T-helper 1 cell (primary cell): ENCODE results near the gene NBPF1.
"Not testable (repeated sequence)": the region's sequence is repeated elsewhere in the genome, so short reads cannot be mapped to it uniquely, and the experiment has no call there.

Source experiments
- DNase-seq, 5 donors: peaks; one replicate each; pipeline ENCODE4 v3.0.0-alpha.2; 2012 to 2020

NBPF1 gene

GRCh38 chr1:16621681-16622315 is 8.4 kb upstream of the NBPF1 start:
- not testable (repeated sequence) for DNase-seq

- DNase-seq: no peak
Measured at GRCh38 chr1:16621300-16621658, 7.9 kb upstream of the NBPF1 start.

- not testable (repeated sequence) for DNase-seq
Measured at GRCh38 chr1:16619803-16620501, 6.6 kb upstream of the NBPF1 start.

- no peak for DNase-seq
Measured at GRCh38 chr1:16618719-16619118, 5.4 kb upstream of the NBPF1 start.

- DNase-seq: no peak
Measured at GRCh38 chr1:16617778-16618580, 4.6 kb upstream of the NBPF1 start.

GRCh38 chr1:16617114-16617631 is 3.8 kb upstream of the NBPF1 start:
- DNase-seq: no peak

GRCh38 chr1:16615253-16616252 is 2.2 kb upstream of the NBPF1 start:
- no peak for DNase-seq

GRCh38 chr1:16614361-16615252 is 1.2 kb upstream of the NBPF1 start:
- no peak for DNase-seq

GRCh38 chr1:16612332-16613172 is 812 bp downstream of the NBPF1 start:
- DNase-seq: peak in 1 of 5 donors; percentile 31

- DNase-seq: not testable (repeated sequence)
Measured at GRCh38 chr1:16611981-16612331, 1.4 kb downstream of the NBPF1 start.

GRCh38 chr1:16611164-16611563 is 2.2 kb downstream of the NBPF1 start:
- DNase-seq: not testable (repeated sequence)

- not testable (repeated sequence) for DNase-seq
Measured at GRCh38 chr1:16610553-16610952, 2.8 kb downstream of the NBPF1 start.

GRCh38 chr1:16609761-16610160 is 3.6 kb downstream of the NBPF1 start:
- not testable (repeated sequence) for DNase-seq

GRCh38 chr1:16608838-16609560 is 4.4 kb downstream of the NBPF1 start:
- DNase-seq: no peak

GRCh38 chr1:16607853-16608815 is 5.2 kb downstream of the NBPF1 start:
- DNase-seq: peak in 1 of 5 donors; percentile 22

- no peak for DNase-seq
Measured at GRCh38 chr1:16607433-16607851, 5.9 kb downstream of the NBPF1 start.

- DNase-seq: not testable (repeated sequence)
Measured at GRCh38 chr1:16606666-16607432, 6.5 kb downstream of the NBPF1 start.
